Endothelial cell (in vitro differentiated cells): Measurements from ENCODE around the gene MTF1. TPM values are rescaled to one million over a fixed set of nuclear protein-coding genes. Genes with fewer than 3 reads are reported as not detected.

Experiments used
- DNase-seq: peaks from one replicate; pipeline ENCODE4 v3.0.0; 2021; ENCODE audit warnings: low spot score
- H3K27ac Mint-ChIP-seq: one replicate; pipeline ENCODE4 v1.8.0; 2021; ENCODE audit warnings: mixed read lengths, inconsistent platforms; ENCODE audit not compliant: unreplicated experiment
- H3K27me3 Mint-ChIP-seq: one replicate; pipeline ENCODE4 v1.8.0; 2021; ENCODE audit warnings: mild to moderate bottlenecking, moderate library complexity, mixed read lengths, inconsistent platforms; ENCODE audit not compliant: unreplicated experiment
- H3K36me3 Mint-ChIP-seq: one replicate; pipeline ENCODE4 v1.8.0; 2021; ENCODE audit warnings: mild to moderate bottlenecking, low read depth, mixed read lengths, inconsistent platforms; ENCODE audit not compliant: unreplicated experiment
- H3K4me1 Mint-ChIP-seq: one replicate; pipeline ENCODE4 v1.8.0; 2021; ENCODE audit warnings: mild to moderate bottlenecking, mixed read lengths, inconsistent platforms; ENCODE audit not compliant: unreplicated experiment
- H3K4me3 Mint-ChIP-seq: one replicate; pipeline ENCODE4 v1.8.0; 2021; ENCODE audit warnings: mild to moderate bottlenecking, mixed read lengths, inconsistent platforms; ENCODE audit not compliant: unreplicated experiment
- H3K9me3 Mint-ChIP-seq: one replicate; pipeline ENCODE4 v1.8.0; 2021; ENCODE audit warnings: mixed read lengths, inconsistent platforms; ENCODE audit not compliant: unreplicated experiment
- CTCF ChIP-seq: fragments of 200-600 bp; sonication (generic); IDR thresholded peaks from one replicate; pipeline ENCODE4 v1.5.0; 2021; ENCODE audit warnings: antibody characterized with exemption; ENCODE audit not compliant: unreplicated experiment
- total RNA-seq: library from RNA; stranded (reverse); fragmentation: NEBNext Ultra II Directional; extraction: Animal tissue kit (Norgen Biotek cat#: 25700); gene quantifications from one replicate; pipeline ENCODE4 v1.2.1, GENCODE V29; 2021; ENCODE audit not compliant: unreplicated experiment

The MTF1 gene
- total RNA-seq, 1 donor from 2014 or later: 10.1 TPM

GRCh38 chr1:37839676-37840075 is 19.7 kb downstream of the MTF1 start:
- no peak for TF ChIP-seq CTCF
- Mint-ChIP-seq H3K27ac (no peak overlapping the region), H3K27me3 (peaks cover under 1% of the 10 kb centered on the region), H3K4me3 (no peak overlapping the region), H3K36me3 (peaks cover 15% of the 10 kb centered on the region), H3K9me3 (no peaks in the 10 kb centered on the region), H3K4me1 (peaks cover 11% of the 10 kb centered on the region)
- DNase-seq: no peak

GRCh38 chr1:37836788-37837187 is 22.6 kb downstream of the MTF1 start:
- Mint-ChIP-seq H3K4me1 (no peaks in the 10 kb centered on the region), H3K4me3 (no peak overlapping the region), H3K9me3 (no peaks in the 10 kb centered on the region), H3K27me3 (peaks cover 3% of the 10 kb centered on the region), H3K27ac (no peak overlapping the region), H3K36me3 (peaks cover 29% of the 10 kb centered on the region)
- no peak for TF ChIP-seq CTCF
- DNase-seq: no peak

GRCh38 chr1:37831809-37832208 is 27.6 kb downstream of the MTF1 start:
- Mint-ChIP-seq H3K9me3 (no peaks in the 10 kb centered on the region), H3K36me3 (peaks cover 21% of the 10 kb centered on the region), H3K27me3 (peaks cover 3% of the 10 kb centered on the region), H3K4me3 (no peak overlapping the region), H3K27ac (no peak overlapping the region), H3K4me1 (no peaks in the 10 kb centered on the region)
- TF ChIP-seq CTCF: no peak
- DNase-seq: no peak

GRCh38 chr1:37831109-37831508 is 28.3 kb downstream of the MTF1 start:
- Mint-ChIP-seq H3K36me3 (peaks cover 21% of the 10 kb centered on the region), H3K27me3 (peaks cover 3% of the 10 kb centered on the region), H3K4me3 (no peak overlapping the region), H3K27ac (no peak overlapping the region), H3K9me3 (no peaks in the 10 kb centered on the region), H3K4me1 (no peaks in the 10 kb centered on the region)
- no peak for TF ChIP-seq CTCF
- DNase-seq: no peak

GRCh38 chr1:37828410-37829074 is 30.9 kb downstream of the MTF1 start:
- no peak for TF ChIP-seq CTCF
- Mint-ChIP-seq H3K27me3 (peaks cover 2% of the 10 kb centered on the region), H3K9me3 (no peaks in the 10 kb centered on the region), H3K27ac (no peak overlapping the region), H3K4me1 (no peaks in the 10 kb centered on the region), H3K4me3 (no peak overlapping the region), H3K36me3 (peaks cover 11% of the 10 kb centered on the region)
- DNase-seq: no peak
